GM12801 (cell line): ENCODE measurements around the gene HK2.

Source experiments
- TF ChIP-seq, protein P1 (sequence below): IDR thresholded peaks from one replicate; pipeline ENCODE4 v1.5.1; 2011; ENCODE audit warnings: control low read depth; ENCODE audit not compliant: insufficient read length; ENCODE audit errors: extremely low read depth

The HK2 gene

DNA sequence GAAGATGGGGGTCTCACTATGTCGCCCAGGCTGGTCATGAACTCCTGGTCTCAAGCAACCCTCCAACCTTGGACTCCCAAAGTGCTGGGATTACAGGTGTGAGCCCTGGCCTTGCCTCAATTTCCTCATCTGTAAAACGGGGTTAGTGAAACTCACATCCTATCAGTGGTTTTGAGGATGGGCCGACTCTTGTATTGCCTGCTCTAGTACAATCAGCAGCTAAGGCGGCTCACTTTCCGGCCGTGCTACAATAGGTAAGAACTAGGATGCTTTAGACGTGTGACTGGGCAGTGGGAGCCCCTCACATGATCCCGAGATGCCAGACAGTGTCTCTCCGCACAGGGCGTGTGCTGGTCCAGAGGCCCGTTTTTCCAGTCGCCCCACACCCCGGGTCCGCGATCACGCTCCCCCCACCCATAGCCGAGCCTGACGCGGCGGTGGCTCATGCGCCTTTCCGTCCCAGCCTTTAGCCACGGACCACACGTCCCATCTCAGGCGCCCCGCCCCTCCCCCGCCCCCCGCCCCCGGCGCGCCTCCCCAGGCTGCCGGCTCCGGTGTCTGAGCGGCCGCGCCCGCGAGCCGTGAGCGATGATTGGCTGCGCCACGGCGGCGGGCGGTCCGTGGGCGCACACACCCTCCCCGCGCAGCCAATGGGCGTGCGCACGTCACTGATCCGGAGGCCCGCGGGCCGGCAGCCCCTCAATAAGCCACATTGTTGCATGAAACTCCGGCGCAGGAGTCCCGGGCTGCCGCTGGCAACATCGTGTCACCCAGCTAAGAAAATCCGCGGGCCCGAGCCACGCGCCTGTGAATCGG, at the start of gene HK2:
Gene HK2 (plus strand): TSS at position 710 of the 816 bp plus-strand sequence. CDS start 454 bp downstream, outside the sequence.
- TF ChIP-seq, protein P1, sequence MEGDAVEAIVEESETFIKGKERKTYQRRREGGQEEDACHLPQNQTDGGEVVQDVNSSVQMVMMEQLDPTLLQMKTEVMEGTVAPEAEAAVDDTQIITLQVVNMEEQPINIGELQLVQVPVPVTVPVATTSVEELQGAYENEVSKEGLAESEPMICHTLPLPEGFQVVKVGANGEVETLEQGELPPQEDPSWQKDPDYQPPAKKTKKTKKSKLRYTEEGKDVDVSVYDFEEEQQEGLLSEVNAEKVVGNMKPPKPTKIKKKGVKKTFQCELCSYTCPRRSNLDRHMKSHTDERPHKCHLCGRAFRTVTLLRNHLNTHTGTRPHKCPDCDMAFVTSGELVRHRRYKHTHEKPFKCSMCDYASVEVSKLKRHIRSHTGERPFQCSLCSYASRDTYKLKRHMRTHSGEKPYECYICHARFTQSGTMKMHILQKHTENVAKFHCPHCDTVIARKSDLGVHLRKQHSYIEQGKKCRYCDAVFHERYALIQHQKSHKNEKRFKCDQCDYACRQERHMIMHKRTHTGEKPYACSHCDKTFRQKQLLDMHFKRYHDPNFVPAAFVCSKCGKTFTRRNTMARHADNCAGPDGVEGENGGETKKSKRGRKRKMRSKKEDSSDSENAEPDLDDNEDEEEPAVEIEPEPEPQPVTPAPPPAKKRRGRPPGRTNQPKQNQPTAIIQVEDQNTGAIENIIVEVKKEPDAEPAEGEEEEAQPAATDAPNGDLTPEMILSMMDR, result no peak

DNA sequence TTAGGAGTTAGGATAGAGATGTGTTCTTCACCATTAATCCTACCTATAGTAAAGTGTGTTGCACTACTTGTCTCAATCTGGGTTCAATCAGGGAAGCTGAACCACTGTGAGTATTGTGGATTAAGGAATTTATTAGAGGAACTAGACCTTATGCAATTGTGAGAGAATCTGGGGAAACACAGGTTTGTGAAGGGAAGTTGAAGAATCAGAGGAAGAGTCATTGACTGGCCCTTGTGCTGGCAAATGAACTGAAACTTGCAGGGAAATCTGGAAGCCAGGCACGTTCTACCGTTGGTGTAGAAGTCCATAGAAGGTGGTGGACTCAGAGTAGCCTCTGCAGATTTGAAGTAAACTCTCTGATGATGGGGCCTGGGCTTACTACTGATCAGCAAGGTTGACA, 44.7 kb upstream of the HK2 start:
- TF ChIP-seq, protein P1, result no peak

DNA sequence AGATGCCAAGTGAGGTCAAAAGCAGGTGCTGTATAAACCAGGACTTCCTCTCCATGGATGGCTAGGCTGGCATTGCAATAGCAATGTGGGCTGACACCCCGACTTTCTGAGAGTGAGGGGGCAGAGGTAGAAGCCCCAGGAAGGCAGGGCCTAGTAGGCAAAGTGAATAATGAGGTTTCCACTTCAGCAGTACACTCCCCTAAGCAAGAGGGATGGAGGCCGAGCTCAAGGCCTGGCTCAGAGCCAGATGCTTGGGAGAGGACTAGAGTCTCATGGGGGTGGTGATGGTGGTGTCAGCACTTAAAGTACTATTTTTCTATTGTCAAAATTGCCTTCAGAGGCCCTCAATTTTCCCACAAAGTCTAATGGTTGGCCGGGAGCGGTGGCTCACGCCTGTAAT, 41.6 kb upstream of the HK2 start:
- TF ChIP-seq, protein P1, result no peak

DNA sequence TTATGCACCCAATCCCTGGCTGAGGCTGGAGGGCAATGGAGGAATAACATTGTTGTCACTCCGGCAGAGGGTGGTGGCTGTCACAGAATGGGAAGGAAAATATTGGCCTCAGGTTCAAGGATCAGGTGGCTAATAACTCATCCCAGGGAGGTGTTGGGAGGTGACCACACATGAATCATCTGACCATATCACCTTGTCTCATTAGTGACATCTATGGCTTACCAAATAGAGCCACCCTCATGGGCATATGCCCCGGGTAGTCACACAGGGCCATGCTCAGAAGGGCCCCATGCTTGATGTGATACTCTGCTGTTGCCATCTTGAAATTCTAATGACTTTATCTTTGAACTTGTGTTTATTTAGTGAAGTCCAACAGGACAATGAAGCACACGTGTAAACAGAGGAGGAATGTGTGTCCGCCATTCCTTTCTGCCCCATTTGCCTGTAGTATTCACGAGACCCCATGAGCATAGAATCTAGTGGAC, 27.5 kb upstream of the HK2 start:
- TF ChIP-seq, protein P1, result no peak

DNA sequence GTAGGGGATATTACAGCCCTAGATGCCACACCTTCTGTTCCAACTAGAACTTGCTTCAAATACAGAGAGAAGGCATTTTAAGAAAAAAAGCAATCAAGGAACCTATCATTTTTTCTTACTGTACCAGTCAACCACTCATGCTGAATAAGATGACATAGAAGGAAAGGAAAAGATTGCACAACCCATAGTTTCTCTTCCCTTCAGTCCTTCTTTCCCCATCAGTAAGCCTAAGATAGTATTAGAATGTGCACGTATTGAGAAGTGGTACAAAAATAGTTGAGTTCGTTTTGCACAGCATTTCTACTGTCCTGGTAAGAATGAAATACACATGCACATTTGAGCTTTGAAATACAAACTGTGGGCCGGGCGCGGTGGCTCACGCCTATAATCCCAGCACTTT, 27.0 kb upstream of the HK2 start:
- TF ChIP-seq, protein P1, result no peak

DNA sequence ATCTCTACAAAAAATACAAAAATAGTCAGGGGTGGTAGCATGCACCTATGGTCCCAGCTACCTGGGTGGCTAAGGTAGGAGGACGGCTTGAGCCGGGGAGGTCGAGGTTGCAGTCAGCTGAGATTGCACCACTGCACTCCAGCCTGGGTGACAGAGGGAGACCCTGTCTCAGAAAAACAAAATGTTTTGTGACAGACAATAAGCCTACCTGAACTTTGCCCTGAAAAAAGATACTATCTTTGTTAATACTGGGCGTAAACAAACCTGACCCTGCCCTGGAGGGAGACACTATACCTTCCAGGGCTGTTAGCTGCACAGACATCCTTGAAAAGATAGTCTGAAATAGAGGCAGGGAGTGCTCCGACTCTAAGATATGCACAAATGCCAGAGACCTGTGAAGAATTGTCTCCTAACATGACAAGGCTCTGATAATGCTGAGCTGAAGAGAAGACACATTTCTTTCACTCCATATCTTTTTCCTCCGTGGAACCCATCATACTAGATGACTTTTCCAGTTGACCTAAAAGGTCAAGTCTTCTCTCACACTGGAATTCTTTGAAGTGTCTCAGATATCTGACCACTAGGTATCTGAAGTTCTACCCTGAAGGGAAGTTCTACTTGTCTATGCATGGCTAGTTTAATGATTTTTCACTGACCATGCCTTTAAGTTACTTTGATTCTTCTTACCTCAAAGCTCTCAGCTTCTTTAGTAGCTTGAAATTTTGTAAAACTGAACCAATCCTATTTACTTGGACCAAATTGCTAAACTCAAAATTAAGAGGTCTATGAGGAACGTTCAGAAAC, 20.9 kb upstream of the HK2 start:
- TF ChIP-seq, protein P1, result no peak

DNA sequence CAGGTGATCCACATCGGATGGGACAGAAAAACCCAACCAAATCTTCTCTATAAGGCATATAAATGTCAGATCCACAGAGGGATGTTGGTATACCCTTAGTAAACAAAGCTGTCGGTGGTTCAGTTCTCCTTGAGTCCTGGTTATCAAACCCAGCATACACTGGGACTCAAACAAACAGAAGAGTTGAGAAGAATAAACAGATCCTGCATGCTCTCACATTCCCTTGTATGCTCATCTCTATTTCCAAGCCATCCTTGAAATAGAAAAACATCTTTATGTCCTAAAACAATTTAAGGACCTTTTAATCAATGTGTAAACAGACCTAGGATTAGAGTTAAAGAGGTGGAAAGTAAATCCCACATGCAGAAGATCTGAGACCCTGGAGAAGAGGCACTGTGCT, 19.8 kb upstream of the HK2 start:
- TF ChIP-seq, protein P1, result no peak
